SK-N-MC (cell line): ENCODE data around the gene FGF18.

ENCODE experiments used
- DNase-seq: peaks from one replicate; pipeline ENCODE4 v3.0.0-alpha.2; 2011; ENCODE audit warnings: low read depth, low spot score
- H3K27ac ChIP-seq: fragments of 200-600 bp; sonication (generic); 2 replicates; pipeline ENCODE4 v1.5.1; 2016; ENCODE audit warnings: mixed run types
- H3K36me3 ChIP-seq: fragments of 200-600 bp; sonication (generic); 2 replicates; pipeline ENCODE4 v1.6.1; 2017; ENCODE audit warnings: antibody characterized with exemption, low read length, mixed read lengths; ENCODE audit not compliant: insufficient read depth
- H3K4me3 ChIP-seq: fragments of 200-600 bp; sonication (generic); 2 replicates; pipeline ENCODE4 v1.5.1; 2016
- H3K9ac ChIP-seq: fragments of 200-600 bp; sonication (generic); 2 replicates; pipeline ENCODE4 v1.8.0; 2017; ENCODE audit warnings: mixed run types, mixed read lengths; ENCODE audit not compliant: insufficient read length
- H3K9me3 ChIP-seq: fragments of 200-600 bp; sonication (generic); 2 replicates; pipeline ENCODE4 v1.6.1; 2017; ENCODE audit warnings: low read depth, mild to moderate bottlenecking, antibody characterized with exemption, low read length, moderate library complexity, mixed read lengths
- EZH2 ChIP-seq: fragments of 200-600 bp; sonication (generic); IDR thresholded peaks from one replicate; pipeline ENCODE4 v1.6.1; 2017; ENCODE audit warnings: antibody characterized with exemption
- FOXP2 ChIP-seq: optimal IDR thresholded peaks from 2 replicates; pipeline ENCODE3; 2011; ENCODE audit warnings: mild to moderate bottlenecking, moderate library complexity; ENCODE audit not compliant: insufficient read depth; ENCODE audit errors: extremely low read length, control extremely low read depth
- POLR2AphosphoS5 ChIP-seq: IDR thresholded peaks from 2 replicates; pipeline ENCODE4 v1.6.1; 2012; ENCODE audit warnings: mild to moderate bottlenecking, low read depth, low read length, borderline replicate concordance

FGF18 gene

DNA sequence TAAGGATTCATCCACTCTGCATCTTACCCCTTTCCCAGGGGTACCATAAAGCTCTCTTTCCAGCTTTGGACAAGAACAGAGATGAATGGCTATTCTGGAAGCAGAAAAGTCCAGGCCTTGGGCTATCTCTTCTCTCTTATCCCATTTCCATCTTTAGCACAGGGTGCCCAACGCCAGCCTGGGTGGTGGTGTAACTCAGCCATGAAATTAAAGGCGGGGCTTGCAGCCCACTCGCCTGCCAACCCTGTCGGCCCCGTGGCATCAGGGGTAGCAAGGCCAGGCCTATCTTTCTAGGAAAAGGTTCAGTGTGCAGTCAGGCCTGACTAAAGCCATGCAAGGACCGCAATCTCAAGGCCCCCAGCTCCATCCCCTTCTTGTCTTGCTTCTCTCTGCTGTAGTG lies 78.7 kb downstream of the FGF18 start:
- no peak overlapping the region for H3K27ac ChIP-seq
- no peak for TF ChIP-seq POLR2AphosphoS5
- TF ChIP-seq EZH2, result no peak
- TF ChIP-seq FOXP2, result no peak
- DNase-seq, result no peak

DNA sequence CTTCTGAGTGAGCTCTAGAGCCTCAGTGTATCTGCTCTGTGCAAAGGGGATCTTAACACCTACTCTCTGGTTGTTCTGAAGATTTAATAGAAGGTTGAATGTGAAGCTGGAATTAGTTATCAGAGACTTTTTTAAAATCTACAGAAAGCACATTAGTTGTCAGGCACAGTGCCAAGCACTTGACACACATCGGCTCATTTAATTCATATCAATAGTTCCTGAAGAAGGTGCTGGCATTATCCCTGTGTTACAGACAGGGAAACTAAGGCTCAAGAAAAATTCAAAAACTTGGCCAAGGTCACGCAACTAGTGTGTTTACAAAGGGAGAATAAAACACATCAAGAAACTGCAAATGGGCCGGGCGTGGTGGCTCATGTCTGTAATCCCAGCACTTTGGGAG lies 80.2 kb downstream of the FGF18 start:
- no peak for DNase-seq
- Histone ChIP-seq H3K9me3 (no peaks in the 10 kb centered on the region), H3K4me3 (no peak overlapping the region), H3K36me3 (no peaks in the 10 kb centered on the region), H3K9ac (no peak overlapping the region), H3K27ac (no peak overlapping the region)
- TF ChIP-seq FOXP2 (no peak), POLR2AphosphoS5 (no peak), EZH2 (no peak)

More for the DNA sequence above, 78.7 kb downstream of the FGF18 start:
- Histone ChIP-seq H3K9ac (no peak overlapping the region), H3K4me3 (no peak overlapping the region), H3K9me3 (no peaks in the 10 kb centered on the region), H3K36me3 (no peaks in the 10 kb centered on the region)

DNA sequence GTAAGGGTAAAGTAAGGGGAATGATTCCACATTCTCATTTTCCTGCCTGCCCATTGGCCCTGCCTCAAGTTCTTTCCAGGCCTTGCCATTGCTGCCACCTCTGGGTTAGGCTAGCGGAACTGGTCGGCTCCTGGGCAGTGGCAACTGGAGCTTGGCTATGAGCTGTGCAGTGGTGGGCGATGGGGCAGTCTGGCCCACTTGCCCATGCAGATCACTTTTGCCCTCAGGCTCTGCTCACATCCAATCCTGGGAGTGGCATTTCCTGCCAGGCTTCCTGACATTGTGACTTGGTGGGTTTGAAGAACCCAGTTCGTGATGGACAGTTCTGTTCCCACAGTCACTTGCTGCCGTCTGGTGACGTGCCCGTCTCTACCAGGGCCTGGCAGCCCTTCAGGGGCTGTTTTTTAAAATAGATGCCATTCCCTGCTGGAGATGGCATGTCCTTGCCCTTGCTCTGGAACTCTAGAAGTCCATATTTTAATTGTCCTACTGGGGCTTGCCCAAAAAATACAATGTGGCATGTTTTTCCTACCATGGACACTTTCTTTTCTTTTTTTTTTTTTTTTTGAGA lies 86.1 kb downstream of the FGF18 start:
- no peak overlapping the region for H3K9ac ChIP-seq
- TF ChIP-seq POLR2AphosphoS5 (no peak), EZH2 (no peak), FOXP2 (no peak)
- no peaks in the 10 kb centered on the region for H3K9me3 ChIP-seq

DNA sequence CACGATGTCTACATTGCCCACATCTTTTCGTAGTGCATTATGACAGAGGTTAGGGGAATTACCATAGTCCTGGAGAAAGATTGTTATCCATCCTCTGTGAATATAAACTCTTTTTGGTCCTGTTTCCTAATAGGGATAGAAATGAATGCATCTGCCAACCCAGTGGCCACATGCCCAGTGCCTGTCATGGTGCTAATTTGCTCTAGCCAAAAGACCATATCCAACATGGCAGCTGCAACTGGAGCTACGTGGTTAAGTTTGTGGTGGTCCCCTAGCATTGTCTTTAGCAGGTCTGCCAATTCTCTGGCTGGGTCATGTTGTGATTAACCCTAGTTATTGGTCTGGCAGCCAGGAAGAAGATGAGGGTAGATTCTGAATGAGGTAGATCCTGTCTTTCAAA lies 87.5 kb downstream of the FGF18 start:
- TF ChIP-seq FOXP2 (no peak), POLR2AphosphoS5 (no peak), EZH2 (no peak)
- no peak overlapping the region for H3K9ac ChIP-seq
- no peak for DNase-seq
- H3K27ac ChIP-seq, result no peak overlapping the region
- H3K4me3 ChIP-seq, result no peak overlapping the region
- H3K9me3 ChIP-seq, result no peaks in the 10 kb centered on the region
- H3K36me3 ChIP-seq, result no peaks in the 10 kb centered on the region

More for the DNA sequence above, 86.1 kb downstream of the FGF18 start:
- DNase-seq, result no peak
- H3K36me3 ChIP-seq, result no peaks in the 10 kb centered on the region
- no peak overlapping the region for H3K4me3 ChIP-seq
- no peak overlapping the region for H3K27ac ChIP-seq
